Measurements from ENCODE around the gene ODAD3. TPM values are rescaled to one million over a fixed set of nuclear protein-coding genes. Genes with fewer than 3 reads are reported as not detected.

The ODAD3 gene
- total RNA-seq, 1 donor: under 0.01 TPM

- H3K36me3 ChIP-seq (ENCODE audit: insufficient read depth, low read length): peaks cover 3% of the 10 kb centered on the region
- H4K20me1 ChIP-seq (ENCODE audit: insufficient read depth, low read length): peaks cover 10% of the 10 kb centered on the region
- peak overlapping the region; percentile 96 for H3K4me2 ChIP-seq (ENCODE audit: insufficient read depth, low read length)
- H3K79me2 ChIP-seq (ENCODE audit: insufficient read depth, low read length): peaks cover 9% of the 10 kb centered on the region
- H2AFZ ChIP-seq (ENCODE audit: low read length): peak overlapping the region; percentile 88
- DNase-seq (ENCODE audit: insufficient read length, low spot score, missing footprints): peak; percentile 45
- H3K4me3 ChIP-seq (ENCODE audit: insufficient read depth, low read length): peak overlapping the region; percentile 92
- H3K27me3 ChIP-seq (ENCODE audit: insufficient read depth, low read length): no peaks in the 10 kb centered on the region
- peaks cover 45% of the 10 kb centered on the region for H3K4me1 ChIP-seq (ENCODE audit: insufficient read depth, low read length)
- no peaks in the 10 kb centered on the region for H3K9me3 ChIP-seq (ENCODE audit: low read depth, low read length)
- peak overlapping the region; percentile 84 for H3K27ac ChIP-seq (ENCODE audit: low read depth, low read length)
- TF ChIP-seq, protein P1, sequence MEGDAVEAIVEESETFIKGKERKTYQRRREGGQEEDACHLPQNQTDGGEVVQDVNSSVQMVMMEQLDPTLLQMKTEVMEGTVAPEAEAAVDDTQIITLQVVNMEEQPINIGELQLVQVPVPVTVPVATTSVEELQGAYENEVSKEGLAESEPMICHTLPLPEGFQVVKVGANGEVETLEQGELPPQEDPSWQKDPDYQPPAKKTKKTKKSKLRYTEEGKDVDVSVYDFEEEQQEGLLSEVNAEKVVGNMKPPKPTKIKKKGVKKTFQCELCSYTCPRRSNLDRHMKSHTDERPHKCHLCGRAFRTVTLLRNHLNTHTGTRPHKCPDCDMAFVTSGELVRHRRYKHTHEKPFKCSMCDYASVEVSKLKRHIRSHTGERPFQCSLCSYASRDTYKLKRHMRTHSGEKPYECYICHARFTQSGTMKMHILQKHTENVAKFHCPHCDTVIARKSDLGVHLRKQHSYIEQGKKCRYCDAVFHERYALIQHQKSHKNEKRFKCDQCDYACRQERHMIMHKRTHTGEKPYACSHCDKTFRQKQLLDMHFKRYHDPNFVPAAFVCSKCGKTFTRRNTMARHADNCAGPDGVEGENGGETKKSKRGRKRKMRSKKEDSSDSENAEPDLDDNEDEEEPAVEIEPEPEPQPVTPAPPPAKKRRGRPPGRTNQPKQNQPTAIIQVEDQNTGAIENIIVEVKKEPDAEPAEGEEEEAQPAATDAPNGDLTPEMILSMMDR (IDR thresholded peaks at IDR 0.05; ENCODE audit: extremely low read depth, low read depth, low read length): no peak
These were observed 59.6 kb downstream of the ODAD3 start for GRCh38 chr19:11375143-11375948.

DNA sequence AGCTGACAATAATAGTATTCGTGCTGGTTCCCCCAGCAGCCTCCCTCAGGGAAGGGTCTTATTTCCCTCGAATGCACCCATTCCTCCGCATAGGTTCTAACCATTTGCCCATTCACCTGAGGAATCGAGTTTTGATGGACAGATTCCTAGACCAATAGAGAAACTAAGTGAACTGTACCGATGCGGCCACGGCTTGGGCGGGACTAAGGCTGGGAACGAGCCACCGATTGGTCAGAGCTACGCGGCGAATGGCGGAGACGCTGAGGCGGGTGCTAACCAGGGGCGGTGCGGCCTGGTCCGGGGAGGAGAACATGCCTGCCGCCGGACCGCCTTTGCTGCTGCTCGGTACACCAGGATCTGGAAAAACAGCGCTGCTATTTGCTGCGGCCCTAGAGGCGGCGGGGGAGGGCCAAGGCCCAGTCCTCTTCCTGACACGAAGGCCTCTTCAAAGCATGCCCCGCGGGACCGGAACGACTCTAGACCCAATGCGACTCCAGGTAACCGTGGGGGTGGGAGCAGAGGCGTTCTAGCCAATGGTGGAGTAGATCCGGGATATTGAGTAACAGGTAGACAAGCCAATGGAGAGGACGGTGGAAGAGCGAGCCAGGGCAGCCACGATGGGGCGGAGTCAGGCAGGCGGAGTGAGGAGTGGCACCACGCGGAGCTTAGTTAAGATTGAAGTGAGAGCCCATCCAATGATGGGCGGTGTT is 60.3 kb downstream of the ODAD3 start, which contains the start of gene SWSAP1:
Gene SWSAP1, plus strand, starts transcription at position 234 of the 710 bp plus-strand sequence. Its CDS starts 15 bp downstream, at position 249.
- Histone ChIP-seq H3K27ac (ENCODE audit: low read depth, low read length) (peak within 1 kb of the TSS; percentile 84), H3K27me3 (ENCODE audit: insufficient read depth, low read length) (no peaks in the 10 kb centered on the region), H2AFZ (ENCODE audit: low read length) (peak within 1 kb of the TSS; percentile 99), H3K9me3 (ENCODE audit: low read depth, low read length) (no peaks in the 10 kb centered on the region), H4K20me1 (ENCODE audit: insufficient read depth, low read length) (peaks cover 10% of the 10 kb centered on the region), H3K79me2 (ENCODE audit: insufficient read depth, low read length) (peaks cover 4% of the 10 kb centered on the region), H3K4me2 (ENCODE audit: insufficient read depth, low read length) (peak within 1 kb of the TSS; percentile 96), H3K36me3 (ENCODE audit: insufficient read depth, low read length) (peaks cover 3% of the 10 kb centered on the region), H3K4me1 (ENCODE audit: insufficient read depth, low read length) (peaks cover 43% of the 10 kb centered on the region), H3K4me3 (ENCODE audit: insufficient read depth, low read length) (peak within 1 kb of the TSS; percentile 92)
- peak; percentile 100 for DNase-seq (ENCODE audit: insufficient read length, low spot score, missing footprints)
- TF ChIP-seq, protein P1 (IDR thresholded peaks at IDR 0.05; ENCODE audit: extremely low read depth, low read depth, low read length): no peak

DNA sequence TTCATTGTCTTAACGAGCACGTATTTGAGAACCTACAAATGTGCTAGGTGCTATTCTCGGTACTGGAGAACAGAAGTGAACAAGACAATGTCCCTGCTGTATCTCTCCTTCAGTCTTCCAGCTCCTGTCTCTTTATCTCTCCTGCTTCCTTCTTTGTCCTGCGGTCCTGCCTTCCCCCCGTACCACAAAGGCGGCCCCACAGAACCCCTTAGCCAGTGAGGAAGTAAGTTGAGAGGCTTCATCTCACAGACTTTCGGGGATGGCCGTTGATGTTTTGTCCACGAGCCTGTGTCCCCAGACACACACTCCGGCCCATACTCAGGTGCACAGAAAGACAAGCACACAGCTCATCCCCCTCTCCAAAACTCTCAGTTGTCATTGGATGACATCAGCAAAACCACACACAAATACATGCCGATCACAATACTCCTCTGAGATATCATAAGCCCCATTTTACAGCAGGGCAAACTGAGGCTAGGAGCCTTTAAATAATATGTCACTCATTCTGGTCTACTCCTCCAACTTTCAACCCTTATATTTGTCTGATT is 61.0 kb downstream of the ODAD3 start:
- Histone ChIP-seq H3K27me3 (ENCODE audit: insufficient read depth, low read length) (no peaks in the 10 kb centered on the region), H3K4me1 (ENCODE audit: insufficient read depth, low read length) (peaks cover 43% of the 10 kb centered on the region), H4K20me1 (ENCODE audit: insufficient read depth, low read length) (peaks cover 13% of the 10 kb centered on the region), H3K9me3 (ENCODE audit: low read depth, low read length) (no peaks in the 10 kb centered on the region), H3K36me3 (ENCODE audit: insufficient read depth, low read length) (peaks cover 3% of the 10 kb centered on the region), H3K4me3 (ENCODE audit: insufficient read depth, low read length) (peak overlapping the region; percentile 92), H3K4me2 (ENCODE audit: insufficient read depth, low read length) (peak overlapping the region; percentile 96), H3K27ac (ENCODE audit: low read depth, low read length) (peak overlapping the region; percentile 84), H3K79me2 (ENCODE audit: insufficient read depth, low read length) (peaks cover 4% of the 10 kb centered on the region), H2AFZ (ENCODE audit: low read length) (peak overlapping the region; percentile 99)
- TF ChIP-seq, protein P1 (IDR thresholded peaks at IDR 0.05; ENCODE audit: extremely low read depth, low read depth, low read length): no peak
- DNase-seq (ENCODE audit: insufficient read length, low spot score, missing footprints): peak; percentile 37
